H1 (cell line): ENCODE results near the gene DNAL4. TPM values are rescaled to one million over a fixed set of nuclear protein-coding genes. Genes with fewer than 3 reads are reported as not detected.

Experiments
- CTCF ChIA-PET: fragments of 300-600 bp; sonication (Branson Sonifier 250); formaldehyde crosslinking; loops from one replicate; lab custom pipeline; 2021; ENCODE audit not compliant: partially characterized antibody; lab: Charles Lee
- POLR2A ChIA-PET: fragments of 300-600 bp; sonication (Branson Sonifier 250); formaldehyde crosslinking; loops from one replicate; lab custom pipeline; 2021; ENCODE audit warnings: inconsistent platforms; ENCODE audit not compliant: partially characterized antibody; lab: Charles Lee
- DNase-seq, 2 experiments: peaks; one replicate each; pipeline versions ENCODE4 v3.0.0 to v3.0.0-alpha.2; 2010 to 2022; ENCODE audit warnings: low spot score in 2 of 2, low read depth in 1 of 2, mixed read lengths in 1 of 2
- FAIRE-seq: peaks from 2 replicates; lab custom pipeline; 2011; peaks lifted over from hg19 to GRCh38; lab: Jason Lieb, UNC
- H2AFZ ChIP-seq: 2 replicates; pipeline ENCODE4 v1.8.1; 2012; ENCODE audit warnings: low read length, inconsistent platforms
- H2AK5ac ChIP-seq: 2 replicates; pipeline ENCODE4 v1.6.1; 2013; ENCODE audit warnings: low read depth, low read length
- H2BK120ac ChIP-seq: replicated peaks from 2 replicates; pipeline ENCODE3; 2013; ENCODE audit warnings: low read depth, low read length, inconsistent platforms
- H2BK12ac ChIP-seq: 2 replicates; pipeline ENCODE4 v1.6.1; 2013; ENCODE audit warnings: low read depth, low read length
- H2BK15ac ChIP-seq: 2 replicates; pipeline ENCODE4 v1.6.1; 2013; ENCODE audit warnings: low read length
- H2BK20ac ChIP-seq: 2 replicates; pipeline ENCODE4 v1.6.1; 2013; ENCODE audit warnings: low read length
- H2BK5ac ChIP-seq: 2 replicates; pipeline ENCODE4 v1.6.1; 2013; ENCODE audit warnings: low read depth, low read length
- H3K14ac ChIP-seq: 2 replicates; pipeline ENCODE4 v1.6.1; 2013; ENCODE audit warnings: inconsistent platforms; ENCODE audit not compliant: insufficient read length
- H3K18ac ChIP-seq: 2 replicates; pipeline ENCODE4 v1.6.1; 2013; ENCODE audit warnings: low read length; ENCODE audit errors: extremely low read depth
- H3K23ac ChIP-seq: 2 replicates; pipeline ENCODE4 v1.6.1; 2013; ENCODE audit warnings: inconsistent platforms; ENCODE audit not compliant: insufficient read length
- H3K23me2 ChIP-seq: 2 replicates; pipeline ENCODE4 v1.6.1; 2013; ENCODE audit warnings: low read depth, low read length
- H3K27ac ChIP-seq: 2 replicates; pipeline ENCODE4 v1.6.1; 2011; ENCODE audit warnings: low read depth, low read length, inconsistent platforms
- H3K27me3 ChIP-seq, 4 experiments: replicated peaks in 1 of 4; 1 replicate in 1 of 4; 2 replicates in 3 of 4; pipeline versions ENCODE4 v1.6.1 to v1.8.1; 2011 to 2013; ENCODE audit warnings: low read length in 3 of 4, mild to moderate bottlenecking in 3 of 4, inconsistent platforms in 2 of 4, mixed read lengths in 2 of 4, moderate library complexity in 1 of 4; ENCODE audit not compliant: control insufficient read depth in 3 of 4, insufficient read depth in 3 of 4; ENCODE audit errors: extremely low read depth in 1 of 4
- H3K36me3 ChIP-seq, 4 experiments: 2 replicates each; pipeline versions ENCODE4 v1.6.1 to v1.8.1; 2011 to 2013; ENCODE audit warnings: mild to moderate bottlenecking in 4 of 4, low read length in 3 of 4, moderate library complexity in 2 of 4, control low read depth in 1 of 4, inconsistent platforms in 1 of 4; ENCODE audit not compliant: insufficient read depth in 4 of 4, control insufficient read depth in 2 of 4
- H3K4ac ChIP-seq: replicated peaks from 2 replicates; pipeline ENCODE3; 2013; ENCODE audit warnings: low read length, low read depth, mixed read lengths, inconsistent platforms; ENCODE audit not compliant: insufficient read length
- H3K4me1 ChIP-seq, 4 experiments: replicated peaks in 1 of 4; 1 replicate in 1 of 4; 2 replicates in 3 of 4; pipeline versions ENCODE4 v1.6.1 to v1.8.1; 2011 to 2013; ENCODE audit warnings: low read length in 3 of 4, inconsistent platforms in 2 of 4, mixed read lengths in 1 of 4; ENCODE audit not compliant: insufficient read depth in 4 of 4, control insufficient read depth in 3 of 4
- H3K4me2 ChIP-seq, 2 experiments: 2 replicates each; pipeline versions ENCODE4 v1.6.1 to v1.8.1; 2011 to 2013; ENCODE audit warnings: low read depth in 2 of 2, low read length in 2 of 2, control low read depth in 1 of 2, inconsistent platforms in 1 of 2, mild to moderate bottlenecking in 1 of 2; ENCODE audit not compliant: insufficient read depth in 1 of 2
- H3K4me3 ChIP-seq, 4 experiments: fragments of 200-600, 300-600 bp in 1 of 4; sonication (generic), shearing (Covaris generic), sonication (Bioruptor Twin) in 1 of 4; 2 replicates each; pipeline versions ENCODE4 v1.5.1 to v1.8.1; 2011 to 2016; ENCODE audit warnings: low read length in 4 of 4, low read depth in 3 of 4, control low read depth in 2 of 4, inconsistent platforms in 2 of 4, mild to moderate bottlenecking in 2 of 4, mixed read lengths in 1 of 4, moderate library complexity in 1 of 4; ENCODE audit not compliant: insufficient read depth in 2 of 4; ENCODE audit errors: extremely low read depth in 1 of 4
- H3K56ac ChIP-seq: replicated peaks from 2 replicates; pipeline ENCODE3; 2013; ENCODE audit warnings: low read depth, mild to moderate bottlenecking, mixed read lengths, low read length, inconsistent platforms; ENCODE audit not compliant: insufficient read length
- H3K79me1 ChIP-seq: 2 replicates; pipeline ENCODE4 v1.6.1; 2013; ENCODE audit warnings: low read depth, low read length, control low read depth
- H3K79me2 ChIP-seq, 2 experiments: 2 replicates each; pipeline versions ENCODE4 v1.6.1 to v1.8.1; 2012 to 2013; ENCODE audit warnings: low read length in 2 of 2, mild to moderate bottlenecking in 2 of 2, inconsistent platforms in 1 of 2; ENCODE audit not compliant: insufficient read depth in 2 of 2, control insufficient read depth in 1 of 2
- H3K9ac ChIP-seq, 4 experiments: replicated peaks in 1 of 4; 1 replicate in 1 of 4; 2 replicates in 3 of 4; pipeline versions ENCODE4 v1.6.1 to v1.8.1; 2011 to 2013; ENCODE audit warnings: low read depth in 3 of 4, low read length in 3 of 4, control low read depth in 2 of 4, mild to moderate bottlenecking in 2 of 4, moderate library complexity in 2 of 4, inconsistent platforms in 1 of 4; ENCODE audit errors: extremely low read depth in 1 of 4
- H3K9me3 ChIP-seq, 2 experiments: 2 replicates each; pipeline versions ENCODE4 v1.6.1 to v1.8.1; 2012 to 2013; ENCODE audit warnings: mild to moderate bottlenecking in 2 of 2, moderate library complexity in 2 of 2, control low read depth in 1 of 2, inconsistent platforms in 1 of 2, low read depth in 1 of 2, low read length in 1 of 2, mixed read lengths in 1 of 2; ENCODE audit not compliant: insufficient read depth in 2 of 2
- H4K20me1 ChIP-seq, 2 experiments: replicated peaks in 1 of 2; 2 replicates each; pipeline versions ENCODE3 to v1.8.1; 2011 to 2013; ENCODE audit warnings: inconsistent platforms in 2 of 2, low read length in 2 of 2, mild to moderate bottlenecking in 1 of 2; ENCODE audit not compliant: insufficient read depth in 2 of 2, control insufficient read depth in 1 of 2
- H4K5ac ChIP-seq: 2 replicates; pipeline ENCODE4 v1.6.1; 2013; ENCODE audit warnings: low read length, low read depth, mixed read lengths, inconsistent platforms; ENCODE audit not compliant: insufficient read length
- H4K8ac ChIP-seq: 2 replicates; pipeline ENCODE4 v1.8.0; 2013; ENCODE audit warnings: mild to moderate bottlenecking, moderate library complexity, low read length, inconsistent platforms; ENCODE audit not compliant: insufficient read depth; ENCODE audit errors: extremely low read depth
- H4K91ac ChIP-seq: replicated peaks from 2 replicates; pipeline ENCODE3; 2013; ENCODE audit warnings: low read length, mixed read lengths, inconsistent platforms; ENCODE audit not compliant: insufficient read length
- ASH2L ChIP-seq: fragments of 200-600, 300-600 bp; sonication (generic); IDR thresholded peaks from one replicate; pipeline ENCODE4 v1.7.1; 2017; ENCODE audit warnings: low read length
- CHD1 ChIP-seq: IDR thresholded peaks from 2 replicates; pipeline ENCODE4 v1.6.1; 2012; ENCODE audit warnings: low read depth, low read length, improper control_type of control experiment
- KDM5A ChIP-seq: fragments of 200-600 bp; IDR thresholded peaks from 2 replicates; pipeline ENCODE4 v1.7.1; 2012; ENCODE audit warnings: mild to moderate bottlenecking, low read length, inconsistent platforms, mixed read lengths
- MAFK ChIP-seq: IDR thresholded peaks from 2 replicates; pipeline ENCODE4 v1.6.1; 2012; ENCODE audit warnings: low read depth, mild to moderate bottlenecking, improper control_type of control experiment, low read length
- SP2 ChIP-seq: IDR thresholded peaks from 2 replicates; pipeline ENCODE4 v1.6.1; 2012; ENCODE audit warnings: mild to moderate bottlenecking, low read length, inconsistent platforms
- WGBS, 2 experiments: shearing (Covaris generic) in 1 of 2; methylation state at CpG; one replicate each; pipeline versions ENCODE4 v1.1.6 to v1.1.7; 2013 to 2015; ENCODE audit warnings: low lambda C conversion rate in 2 of 2, mixed read lengths in 2 of 2, inconsistent platforms in 1 of 2, low coverage in 1 of 2, missing lambda C conversion rate in 1 of 2; ENCODE audit not compliant: insufficient replicate concordance in 2 of 2, insufficient coverage in 1 of 2, insufficient read length in 1 of 2; ENCODE audit errors: extremely low coverage in 1 of 2, missing lambda C conversion rate in 1 of 2; 5-methylcytosine and 5-hydroxymethylcytosine counted together
- polyA plus RNA-seq, 7 experiments: library from polyadenylated mRNA; depleted of rRNA in 3 of 7; stranded (reverse) in 5 of 7; unstranded in 2 of 7; fragments of >200 nt in 5 of 7; fragments of 200-250 nt in 2 of 7; gene quantifications; 1 replicate in 5 of 7; 2 replicates in 1 of 7; 4 replicates in 1 of 7; pipeline versions ENCODE4 v1.2.1 to v1.2.3, GENCODE V29; 2011 to 2013; ENCODE audit warnings: missing spikeins in 2 of 7, mixed read lengths in 2 of 7
- total RNA-seq: library from RNA; stranded (reverse); fragmentation: NEBNext Ultra II Directional; extraction: Animal tissue kit (Norgen Biotek cat#: 25700); gene quantifications from 2 replicates; pipeline ENCODE4 v1.2.1, GENCODE V29; 2021

Gene DNAL4
- total and polyA plus RNA-seq, 2 of the 8 experiments (the other 6 are each of a cell fraction or from before 2014, with no cell fraction given) = 8.8 to 14.0 TPM

- H3K4ac ChIP-seq = peak overlapping the region; percentile 75
- no peak overlapping the region for H3K4me2 ChIP-seq
- TF ChIP-seq KDM5A = no peak
- TF ChIP-seq MAFK = no peak
- no peak for TF ChIP-seq ASH2L
- TF ChIP-seq SP2 = no peak
- no peak for TF ChIP-seq CHD1
- no peaks in the 10 kb centered on the region for H3K23me2 ChIP-seq
- ChIA-PET CTCF (interaction anchor here (1.4 to 7.9 kb wide), 5 partner anchors 11 to 23 kb away, joined by 3 to 95 read pairs (median 26); no protein-coding TSS in a partner anchor), POLR2A (interaction anchor here (0.7 to 10.3 kb wide), 6 partner anchors 9 to 771 kb away, joined by 3 to 112 read pairs (median 4); partner anchors contain the start of genes ATF4 and SUN2)
- WGBS, 2 experiments = 75% methylated on average over 14 of the region's 14 CpGs; no CpG with 5 or more reads in 1 of the 2 experiments
- H4K20me1 ChIP-seq = peaks cover 0 to 3% of the 10 kb centered on the region in 2 experiments
- no peak overlapping the region for H3K56ac ChIP-seq
- H3K79me2 ChIP-seq = no peaks in the 10 kb centered on the region
- H3K14ac ChIP-seq = no peak overlapping the region
- H3K79me1 ChIP-seq = no peaks in the 10 kb centered on the region
- H3K4me3 ChIP-seq = no peak overlapping the region
- H4K91ac ChIP-seq = peak overlapping the region; percentile 88
- H2BK5ac ChIP-seq = peak overlapping the region; percentile 60; the same call in 1 of the 2 replicates
- no peak overlapping the region for H3K27ac ChIP-seq
- peaks cover 0 to under 1% (median under 1%) of the 10 kb centered on the region in 4 experiments; a peak in 2 of 7 replicates for H3K4me1 ChIP-seq
- H2BK15ac ChIP-seq = no peak overlapping the region
- no peak overlapping the region for H2BK120ac ChIP-seq
- no peak overlapping the region for H2AK5ac ChIP-seq
- no peak overlapping the region for H2AFZ ChIP-seq
- no peak overlapping the region for H4K5ac ChIP-seq
- peaks cover 0 to 5% (median 0%) of the 10 kb centered on the region in 4 experiments; a peak in 3 of 7 replicates for H3K27me3 ChIP-seq
- no peak overlapping the region for H2BK20ac ChIP-seq
- H3K9me3 ChIP-seq = no peaks in the 10 kb centered on the region
- H3K36me3 ChIP-seq = peaks cover 0 to 2% (median 0%) of the 10 kb centered on the region in 4 experiments; a peak in 1 of 8 replicates
- DNase-seq (no peak), FAIRE-seq (no peak)
- H4K8ac ChIP-seq = peak overlapping the region; percentile 65; the same call in 1 of the 2 replicates
- H3K9ac ChIP-seq = no peak overlapping the region
- H3K18ac ChIP-seq = no peak overlapping the region
- no peak overlapping the region for H3K23ac ChIP-seq
- H2BK12ac ChIP-seq = no peak overlapping the region
Observed at GRCh38 chr22:38748487-38749136, 45.3 kb downstream of the DNAL4 start.
